LNCaP clone FGC (cell line): ENCODE results near the gene PEX11A.

Experiments
- DNase-seq: peaks from one replicate; pipeline ENCODE4 v3.0.0-alpha.2; 2011; ENCODE audit warnings: low read depth
- H3K4me3 ChIP-seq: 2 replicates; pipeline ENCODE4 v1.5.1; 2011; ENCODE audit warnings: mild to moderate bottlenecking, low read depth, low read length, control low read depth
- TF ChIP-seq, protein P1 (sequence below): IDR thresholded peaks from 2 replicates; pipeline ENCODE4 v1.5.1; 2012; ENCODE audit warnings: mild to moderate bottlenecking; ENCODE audit not compliant: control insufficient read depth, insufficient read depth; ENCODE audit errors: extremely low read depth

The PEX11A gene

DNA sequence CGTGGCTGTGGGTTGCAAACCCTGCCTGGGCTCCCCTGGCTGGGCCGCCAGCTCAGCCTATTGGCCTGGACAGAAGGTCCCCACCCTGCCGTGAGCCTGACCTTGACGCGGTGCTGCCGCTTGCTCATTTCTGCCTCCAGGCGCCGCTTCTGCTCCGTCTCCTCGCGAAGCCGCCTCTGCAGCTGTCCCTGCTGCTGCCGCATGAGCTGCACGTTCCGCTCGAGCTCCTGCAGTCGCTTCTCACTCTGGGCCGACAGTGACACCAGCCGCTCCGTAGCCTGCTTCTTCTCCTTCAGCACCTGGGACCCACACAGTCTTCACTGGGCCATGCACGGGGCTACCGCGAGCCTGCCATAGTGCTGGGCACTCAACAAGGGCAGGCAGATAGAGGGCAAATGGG is 57.0 kb downstream of the PEX11A start:
- DNase-seq = no peak
- H3K4me3 ChIP-seq = no peak overlapping the region
- TF ChIP-seq, protein P1, sequence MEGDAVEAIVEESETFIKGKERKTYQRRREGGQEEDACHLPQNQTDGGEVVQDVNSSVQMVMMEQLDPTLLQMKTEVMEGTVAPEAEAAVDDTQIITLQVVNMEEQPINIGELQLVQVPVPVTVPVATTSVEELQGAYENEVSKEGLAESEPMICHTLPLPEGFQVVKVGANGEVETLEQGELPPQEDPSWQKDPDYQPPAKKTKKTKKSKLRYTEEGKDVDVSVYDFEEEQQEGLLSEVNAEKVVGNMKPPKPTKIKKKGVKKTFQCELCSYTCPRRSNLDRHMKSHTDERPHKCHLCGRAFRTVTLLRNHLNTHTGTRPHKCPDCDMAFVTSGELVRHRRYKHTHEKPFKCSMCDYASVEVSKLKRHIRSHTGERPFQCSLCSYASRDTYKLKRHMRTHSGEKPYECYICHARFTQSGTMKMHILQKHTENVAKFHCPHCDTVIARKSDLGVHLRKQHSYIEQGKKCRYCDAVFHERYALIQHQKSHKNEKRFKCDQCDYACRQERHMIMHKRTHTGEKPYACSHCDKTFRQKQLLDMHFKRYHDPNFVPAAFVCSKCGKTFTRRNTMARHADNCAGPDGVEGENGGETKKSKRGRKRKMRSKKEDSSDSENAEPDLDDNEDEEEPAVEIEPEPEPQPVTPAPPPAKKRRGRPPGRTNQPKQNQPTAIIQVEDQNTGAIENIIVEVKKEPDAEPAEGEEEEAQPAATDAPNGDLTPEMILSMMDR = no peak

DNA sequence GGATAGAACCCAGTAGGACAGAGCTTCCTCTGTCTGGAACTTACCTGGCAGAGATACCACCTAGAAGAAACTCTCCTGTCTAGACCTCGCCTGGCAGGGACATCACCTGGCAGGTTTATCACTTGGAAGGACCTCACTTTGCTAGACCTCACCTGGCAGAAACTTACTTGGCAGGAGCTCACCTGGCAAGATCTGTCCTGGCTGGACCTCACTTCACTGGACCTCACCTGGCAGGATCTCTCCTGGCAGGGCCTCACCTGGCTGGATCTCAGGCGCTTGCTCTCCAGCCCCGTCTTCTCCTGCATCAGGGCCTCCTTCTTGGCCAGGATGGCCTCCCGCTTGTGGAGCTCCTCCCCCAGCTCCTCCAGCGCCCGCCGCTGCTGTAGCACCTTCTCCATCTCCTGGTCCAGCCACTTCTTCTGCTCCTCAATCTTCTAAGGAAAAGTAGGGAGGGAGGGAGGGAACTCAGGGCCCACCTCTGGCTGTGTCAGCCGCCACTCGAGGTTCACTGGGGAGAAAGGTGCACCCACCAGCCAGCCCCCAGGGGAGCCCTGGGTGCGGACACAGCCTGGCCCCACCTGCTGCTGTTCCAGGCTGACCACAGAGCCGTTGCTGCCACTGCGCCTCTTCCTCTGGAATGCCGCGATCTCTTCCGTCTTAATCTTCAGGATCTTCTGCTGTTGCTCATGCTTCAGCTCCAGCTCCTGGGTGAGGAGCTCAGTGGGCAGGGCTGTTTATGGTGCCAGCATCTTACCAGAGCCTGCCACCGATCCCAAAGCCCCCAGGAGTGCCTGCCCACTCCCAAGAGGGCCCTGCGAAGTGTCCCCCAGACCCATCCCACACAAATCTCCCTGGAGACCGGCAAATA is 57.8 kb downstream of the PEX11A start:
- TF ChIP-seq, protein P1 = no peak
- no peak overlapping the region for H3K4me3 ChIP-seq
- DNase-seq = peak; percentile 84

DNA sequence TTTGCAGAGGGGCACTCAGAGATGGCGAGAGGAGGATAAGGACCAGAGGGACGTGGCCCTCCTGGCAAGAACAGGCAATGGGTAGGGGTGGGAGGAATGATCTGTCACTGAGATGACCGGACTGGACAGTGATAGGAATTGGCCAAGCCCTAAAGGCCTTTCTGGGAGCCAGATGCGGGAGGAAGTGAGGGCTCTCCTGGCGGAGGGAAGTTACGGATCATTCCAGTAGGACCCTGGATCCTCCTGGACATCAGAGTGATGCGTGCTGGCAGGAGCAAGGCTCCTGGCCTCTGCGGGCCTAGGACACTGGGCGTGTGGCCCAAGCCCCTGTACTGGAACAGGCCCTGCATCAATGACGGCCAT is 58.7 kb downstream of the PEX11A start:
- DNase-seq = no peak
- TF ChIP-seq, protein P1 = no peak
- H3K4me3 ChIP-seq = no peak overlapping the region
